Choroid plexus epithelial cell (primary cell): ENCODE data around the gene VPS18.

Experiments used
- DNase-seq: peaks from one replicate; pipeline ENCODE4 v3.0.0-alpha.2; 2010; ENCODE audit warnings: low read depth
- H3K4me3 ChIP-seq: 2 replicates; pipeline ENCODE4 v1.5.1; 2011; ENCODE audit warnings: low read depth, mild to moderate bottlenecking, control low read depth, low read length, moderate library complexity
- TF ChIP-seq, protein P1 (sequence below): conservative IDR thresholded peaks from 2 replicates; pipeline ENCODE4 v1.5.1; 2011; ENCODE audit warnings: low read depth, mild to moderate bottlenecking, control low read depth, inconsistent platforms, low read length, moderate library complexity

Gene VPS18

DNA sequence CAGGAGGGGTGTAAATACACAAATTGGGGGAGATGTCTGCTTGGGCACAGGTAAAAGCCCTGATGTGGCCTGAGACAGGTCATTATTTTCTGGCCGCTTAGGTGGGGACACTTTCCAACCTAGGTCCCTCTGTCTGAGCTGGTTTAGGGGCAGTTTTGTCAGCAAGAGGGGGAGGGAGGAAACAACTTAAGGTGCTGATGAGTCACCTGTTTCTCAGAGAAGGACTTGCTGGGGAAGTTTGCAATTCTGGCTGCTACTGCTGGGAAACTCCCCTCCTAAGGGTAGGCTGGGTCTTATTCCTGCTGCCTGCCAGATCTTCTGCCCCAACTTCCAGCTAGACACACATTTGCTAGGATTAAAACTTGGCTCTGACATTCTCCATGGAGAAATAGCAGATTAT lies 15.5 kb upstream of the VPS18 start:
- TF ChIP-seq, protein P1, sequence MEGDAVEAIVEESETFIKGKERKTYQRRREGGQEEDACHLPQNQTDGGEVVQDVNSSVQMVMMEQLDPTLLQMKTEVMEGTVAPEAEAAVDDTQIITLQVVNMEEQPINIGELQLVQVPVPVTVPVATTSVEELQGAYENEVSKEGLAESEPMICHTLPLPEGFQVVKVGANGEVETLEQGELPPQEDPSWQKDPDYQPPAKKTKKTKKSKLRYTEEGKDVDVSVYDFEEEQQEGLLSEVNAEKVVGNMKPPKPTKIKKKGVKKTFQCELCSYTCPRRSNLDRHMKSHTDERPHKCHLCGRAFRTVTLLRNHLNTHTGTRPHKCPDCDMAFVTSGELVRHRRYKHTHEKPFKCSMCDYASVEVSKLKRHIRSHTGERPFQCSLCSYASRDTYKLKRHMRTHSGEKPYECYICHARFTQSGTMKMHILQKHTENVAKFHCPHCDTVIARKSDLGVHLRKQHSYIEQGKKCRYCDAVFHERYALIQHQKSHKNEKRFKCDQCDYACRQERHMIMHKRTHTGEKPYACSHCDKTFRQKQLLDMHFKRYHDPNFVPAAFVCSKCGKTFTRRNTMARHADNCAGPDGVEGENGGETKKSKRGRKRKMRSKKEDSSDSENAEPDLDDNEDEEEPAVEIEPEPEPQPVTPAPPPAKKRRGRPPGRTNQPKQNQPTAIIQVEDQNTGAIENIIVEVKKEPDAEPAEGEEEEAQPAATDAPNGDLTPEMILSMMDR, result no peak
- H3K4me3 ChIP-seq, result no peak overlapping the region
- peak; percentile 54 for DNase-seq

DNA sequence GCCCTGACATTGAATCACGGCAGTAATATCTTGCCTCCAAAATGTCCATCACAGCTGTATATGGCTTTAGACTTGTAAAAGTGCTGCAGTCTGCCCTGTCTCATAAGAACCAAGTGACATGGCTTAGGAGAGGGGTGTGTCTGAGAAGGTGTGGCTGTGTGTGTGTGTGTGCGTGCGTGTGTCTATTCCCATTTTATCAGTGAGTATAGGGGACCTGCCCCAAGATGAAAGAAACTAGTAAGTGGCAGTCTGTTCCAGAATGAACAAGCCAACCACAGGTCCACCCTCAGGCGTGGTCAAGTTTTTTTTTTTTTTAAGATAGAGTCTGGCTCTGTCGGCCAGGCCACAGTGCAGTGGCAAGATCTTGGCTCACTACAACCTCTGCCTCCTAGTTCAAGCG lies 14.6 kb upstream of the VPS18 start:
- no peak overlapping the region for H3K4me3 ChIP-seq
- TF ChIP-seq, protein P1, result no peak
- no peak for DNase-seq

DNA sequence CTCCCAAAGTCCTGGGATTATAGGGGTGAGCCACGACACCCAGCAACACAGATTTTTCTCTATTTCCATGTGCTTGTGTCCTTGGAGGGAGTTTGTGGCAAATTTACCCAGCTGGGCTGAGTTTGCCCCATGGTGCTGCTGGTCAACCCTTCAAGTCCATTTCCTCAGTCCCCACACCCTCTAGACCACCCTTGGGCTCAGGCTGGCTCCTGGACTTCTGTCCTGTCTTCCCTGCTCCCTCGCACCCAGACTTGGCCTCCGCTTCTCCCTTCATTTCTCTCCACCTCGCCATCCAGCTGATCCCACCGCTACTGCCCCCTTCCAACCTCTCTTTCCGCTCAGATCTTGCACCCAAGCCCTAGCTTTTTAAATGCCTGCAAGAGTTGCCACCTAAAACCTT lies 12.9 kb upstream of the VPS18 start:
- no peak for DNase-seq
- no peak overlapping the region for H3K4me3 ChIP-seq
- TF ChIP-seq, protein P1, result no peak

DNA sequence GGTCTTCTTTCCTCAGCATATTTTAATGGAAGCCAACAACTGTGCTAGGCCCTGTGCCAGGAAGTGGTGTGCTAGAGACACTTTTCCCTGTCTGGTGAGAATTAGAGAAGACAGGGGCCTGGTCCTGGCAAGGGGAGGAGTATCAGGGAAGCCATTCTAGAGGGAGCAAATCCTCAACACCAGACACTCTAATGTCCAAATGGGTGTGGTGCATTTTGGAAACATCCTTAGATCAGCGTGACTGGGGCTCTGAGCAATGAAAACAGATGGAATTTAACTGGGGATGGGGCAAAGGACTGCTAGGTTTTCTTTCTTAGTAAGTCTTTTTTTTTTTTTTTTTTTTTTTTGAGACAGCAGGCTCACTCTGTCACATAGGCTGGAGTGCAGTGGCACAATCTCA lies 7.7 kb upstream of the VPS18 start:
- TF ChIP-seq, protein P1, result no peak
- no peak overlapping the region for H3K4me3 ChIP-seq
- no peak for DNase-seq

DNA sequence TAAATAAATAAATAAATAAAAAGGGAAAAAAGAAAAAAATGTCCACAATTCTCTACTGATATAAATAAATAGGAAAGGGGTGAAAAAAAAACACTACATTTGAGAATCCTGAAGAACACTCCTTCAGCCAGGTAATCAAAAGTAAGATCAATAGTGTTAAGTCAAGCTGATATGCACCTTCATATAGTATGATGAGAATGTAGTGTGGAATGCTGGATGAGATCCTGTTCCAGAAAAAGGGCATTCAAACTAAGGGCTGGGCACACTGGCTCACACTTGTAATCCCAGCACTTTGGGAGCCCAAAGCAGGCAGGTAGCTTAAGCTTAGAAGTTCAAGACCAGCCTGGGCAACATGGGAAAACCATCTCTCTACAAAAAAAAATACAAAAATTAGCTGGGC lies 5.1 kb upstream of the VPS18 start:
- TF ChIP-seq, protein P1, result no peak
- no peak overlapping the region for H3K4me3 ChIP-seq
- DNase-seq, result no peak

- TF ChIP-seq, protein P1, result no peak
- no peak for DNase-seq
- no peak overlapping the region for H3K4me3 ChIP-seq
Observed at GRCh38 chr15:40891138-40891537, 3.1 kb upstream of the VPS18 start.

DNA sequence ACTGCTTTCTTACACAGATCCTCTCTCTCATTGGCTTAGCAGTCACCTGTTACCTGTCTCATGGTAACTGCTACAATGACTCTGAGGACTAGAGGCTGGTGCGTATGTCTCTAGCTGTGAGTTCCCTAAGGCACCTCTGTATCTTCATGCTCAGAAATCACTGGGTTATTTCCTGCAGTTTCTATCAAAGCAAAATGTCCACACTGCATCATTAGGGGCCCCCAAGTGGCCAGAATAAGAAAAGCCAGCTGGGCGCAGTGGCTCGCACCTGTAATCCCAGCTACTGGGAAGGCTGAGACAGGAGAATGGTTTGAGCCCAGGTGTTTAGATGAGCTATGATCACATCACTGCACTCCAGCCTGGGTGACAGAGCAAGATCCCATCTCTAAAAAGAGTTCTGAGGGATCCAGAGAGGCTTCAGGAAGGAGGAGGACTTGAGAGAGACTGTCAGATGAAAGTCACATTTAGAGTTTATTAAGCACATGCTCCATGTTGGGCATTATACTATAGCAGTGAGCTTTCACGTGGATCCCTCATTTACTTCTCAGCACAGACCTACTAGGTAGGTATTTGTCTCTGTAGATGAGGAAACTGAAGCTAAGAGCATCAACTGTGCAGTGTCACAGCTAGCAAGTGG lies 2.3 kb upstream of the VPS18 start:
- TF ChIP-seq, protein P1, result peak; percentile 85
- DNase-seq, result peak; percentile 75
- H3K4me3 ChIP-seq, result no peak overlapping the region
